Gastrocnemius medialis (tissue), 4 donors: Measurements from ENCODE around the gene GANC.

ENCODE experiments used
- CTCF ChIP-seq, 5 experiments: fragments of 450-650 bp in 3 of 5; fragments of 200-600 bp in 2 of 5; sonication (generic) in 2 of 5; IDR thresholded peaks in 4 of 5; conservative IDR thresholded peaks in 1 of 5; 1 replicate in 4 of 5; 2 replicates in 1 of 5; pipeline ENCODE4 v1.5.1; 2016 to 2019; ENCODE audit warnings: antibody characterized with exemption in 5 of 5, mild to moderate bottlenecking in 3 of 5, moderate library complexity in 3 of 5
- POLR2A ChIP-seq, 2 donors: fragments of 450-650 bp; IDR thresholded peaks; one replicate each; pipeline ENCODE4 v1.6.1; 2017; ENCODE audit warnings: antibody characterized with exemption in 2 of 2, mild to moderate bottlenecking in 2 of 2, moderate library complexity in 2 of 2

DNA sequence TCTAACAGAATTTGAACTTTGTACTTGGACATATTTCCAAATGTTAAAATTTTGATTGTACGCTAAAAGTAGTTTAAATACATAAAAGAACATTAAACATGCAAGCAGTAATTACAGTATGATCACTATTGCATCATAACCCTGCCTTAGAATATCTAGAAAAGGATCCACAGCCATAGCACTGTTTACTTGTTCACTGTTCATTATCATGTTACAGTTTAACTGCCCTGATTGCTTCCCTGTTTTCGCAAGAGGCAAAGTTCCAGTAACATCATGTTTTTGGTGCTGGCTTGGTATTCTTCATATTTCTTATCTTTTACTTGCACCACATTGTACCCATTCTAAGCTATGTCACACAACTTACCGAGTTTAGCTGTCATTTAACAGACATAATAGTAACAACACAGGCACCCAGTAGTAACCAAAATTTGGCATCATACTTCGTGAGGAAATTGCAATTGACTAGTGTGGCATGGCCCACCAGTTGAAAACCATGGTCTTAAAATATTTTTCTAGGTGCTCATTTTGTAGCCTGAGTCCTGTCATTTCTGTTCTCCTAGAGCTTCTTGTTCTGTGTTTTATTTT is 13.5 kb downstream of the GANC start:
- no peak for TF ChIP-seq POLR2A (IDR thresholded peaks at IDR 0.05)
- TF ChIP-seq CTCF (IDR thresholded peaks at IDR 0.05 in 4 of 5, conservative IDR thresholded peaks at IDR 0.05 in 1 of 5): no peak
